Measurements from ENCODE around the gene ANLN. TPM values are rescaled to one million over a fixed set of nuclear protein-coding genes. Genes with fewer than 3 reads are reported as not detected.

ANLN gene
- total RNA-seq, 1 experiment from 2014 or later: 78.9 TPM

DNA sequence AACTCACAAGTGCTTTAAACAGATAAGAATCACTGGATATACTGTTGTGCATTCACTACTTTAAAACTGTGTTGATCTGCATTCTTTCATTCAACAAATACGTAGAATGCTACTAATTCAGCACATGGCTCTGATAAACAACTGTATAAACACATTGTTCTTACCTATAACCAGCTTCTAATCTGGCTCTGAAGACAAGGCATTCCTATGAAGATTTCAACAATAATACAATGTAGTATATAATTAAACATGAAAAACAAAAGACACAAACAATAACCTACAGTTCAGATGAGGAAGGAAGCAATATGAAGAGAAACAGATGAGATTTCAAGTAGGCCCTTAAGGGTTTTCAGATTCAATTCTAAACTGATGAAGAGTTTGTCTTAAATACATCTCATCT is 31.1 kb upstream of the ANLN start:
- Histone ChIP-seq H2AK5ac (ENCODE audit: insufficient read length, low read length) (no peak overlapping the region), H3T11ph (ENCODE audit: low read length) (no peak overlapping the region), H3K27ac (ENCODE audit: insufficient read length, low read depth, low read length) (no peak overlapping the region), H3K14ac (ENCODE audit: insufficient read depth, low read length) (no peak overlapping the region), H2AFZ (ENCODE audit: low read length) (no peak overlapping the region), H2BK12ac (ENCODE audit: insufficient read length, low read depth, low read length) (no peak overlapping the region), H3K23ac (ENCODE audit: insufficient read length, low read depth, low read length) (no peak overlapping the region), H3K79me2 (ENCODE audit: insufficient read depth, low read length) (no peaks in the 10 kb centered on the region), H3K23me2 (ENCODE audit: insufficient read length, low read depth, low read length, poor library complexity, severe bottlenecking) (no peaks in the 10 kb centered on the region), H4K91ac (ENCODE audit: insufficient read length, low read depth, low read length) (no peak overlapping the region), H3K4me2 (ENCODE audit: insufficient read depth, insufficient read length, low read length) (no peak overlapping the region), H3K56ac (ENCODE audit: insufficient read length, low read depth, low read length) (no peak overlapping the region), H2BK120ac (ENCODE audit: low read depth, low read length, poor library complexity, severe bottlenecking) (no peak overlapping the region), H4K20me1 (ENCODE audit: control insufficient read depth, insufficient read depth, insufficient read length) (no peaks in the 10 kb centered on the region), H4K8ac (replicated peaks; ENCODE audit: insufficient read length, low read depth, low read length) (no peak overlapping the region), H3K4me1 (ENCODE audit: insufficient read depth, low read length) (peaks cover 4% of the 10 kb centered on the region), H3K9me3 (ENCODE audit: control insufficient read depth, low read depth, low read length) (no peaks in the 10 kb centered on the region), H2BK20ac (ENCODE audit: low read depth, low read length, poor library complexity, severe bottlenecking) (no peak overlapping the region), H3K79me1 (ENCODE audit: insufficient read depth, low read depth, low read length, poor library complexity, severe bottlenecking) (no peaks in the 10 kb centered on the region), H3K27me3 (ENCODE audit: insufficient read depth, low read length) (peaks cover 38% of the 10 kb centered on the region), H2BK5ac (ENCODE audit: insufficient read length, low read length) (no peak overlapping the region), H4K5ac (ENCODE audit: insufficient read length, low read depth, low read length) (no peak overlapping the region), H2BK15ac (ENCODE audit: low read depth, low read length) (no peak overlapping the region), H3K18ac (ENCODE audit: insufficient read length, low read depth, low read length) (no peak overlapping the region), H3K4ac (ENCODE audit: low read depth, low read length) (no peak overlapping the region), H3K9ac (ENCODE audit: extremely low read depth, insufficient read length, low read length) (no peak overlapping the region)
- no peak for DNase-seq
- H3K9me3 Mint-ChIP-seq: no peaks in the 10 kb centered on the region; a peak in 2 of 5 replicates
- no CpG with 5 or more reads among the region's 1 CpG for WGBS (ENCODE audit: extremely low coverage, insufficient read length, low lambda C conversion rate)
- H3K27me3 Mint-ChIP-seq (ENCODE audit: low read depth): peaks cover 94% of the 10 kb centered on the region
- H3K4me1 Mint-ChIP-seq: peaks cover 30 to 40% of the 10 kb centered on the region in 2 experiments
- TF ChIP-seq, protein P1, sequence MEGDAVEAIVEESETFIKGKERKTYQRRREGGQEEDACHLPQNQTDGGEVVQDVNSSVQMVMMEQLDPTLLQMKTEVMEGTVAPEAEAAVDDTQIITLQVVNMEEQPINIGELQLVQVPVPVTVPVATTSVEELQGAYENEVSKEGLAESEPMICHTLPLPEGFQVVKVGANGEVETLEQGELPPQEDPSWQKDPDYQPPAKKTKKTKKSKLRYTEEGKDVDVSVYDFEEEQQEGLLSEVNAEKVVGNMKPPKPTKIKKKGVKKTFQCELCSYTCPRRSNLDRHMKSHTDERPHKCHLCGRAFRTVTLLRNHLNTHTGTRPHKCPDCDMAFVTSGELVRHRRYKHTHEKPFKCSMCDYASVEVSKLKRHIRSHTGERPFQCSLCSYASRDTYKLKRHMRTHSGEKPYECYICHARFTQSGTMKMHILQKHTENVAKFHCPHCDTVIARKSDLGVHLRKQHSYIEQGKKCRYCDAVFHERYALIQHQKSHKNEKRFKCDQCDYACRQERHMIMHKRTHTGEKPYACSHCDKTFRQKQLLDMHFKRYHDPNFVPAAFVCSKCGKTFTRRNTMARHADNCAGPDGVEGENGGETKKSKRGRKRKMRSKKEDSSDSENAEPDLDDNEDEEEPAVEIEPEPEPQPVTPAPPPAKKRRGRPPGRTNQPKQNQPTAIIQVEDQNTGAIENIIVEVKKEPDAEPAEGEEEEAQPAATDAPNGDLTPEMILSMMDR (conservative IDR thresholded peaks at IDR 0.05): no peak
- H3K36me3 Mint-ChIP-seq (ENCODE audit: insufficient read depth in 1 of 3, low read depth in 3 of 3): no peaks in the 10 kb centered on the region
- no peak overlapping the region for H3K27ac Mint-ChIP-seq
- H3K4me3 Mint-ChIP-seq: no peak overlapping the region

Data from H9 (cell line).